WTC11 (cell line): ENCODE measurements around the gene HECTD3. TPM values are rescaled to one million over a fixed set of nuclear protein-coding genes. Genes with fewer than 3 reads are reported as not detected.

ENCODE experiments used
- ATAC-seq: fragments of 200-7000 bp; cut with Tn5 transposase; 2 replicates; pipeline ENCODE4 v1.10.0; 2021; ENCODE audit warnings: mild to moderate bottlenecking, moderate library complexity
- CTCF ChIA-PET: fragments of 300-600 bp; sonication (Branson Sonifier 250); formaldehyde crosslinking; loops from one replicate; lab custom pipeline; 2021; ENCODE audit warnings: antibody characterized with exemption; lab: Charles Lee
- POLR2A ChIA-PET: fragments of 350-600 bp; sonication (Branson Sonifier 250); formaldehyde crosslinking; loops from one replicate; lab custom pipeline; 2021; ENCODE audit warnings: antibody characterized with exemption; lab: Charles Lee
- DNase-seq: peaks from one replicate; pipeline ENCODE4 v3.0.0; 2021; ENCODE audit warnings: low spot score
- H3K27ac Mint-ChIP-seq: 2 replicates; pipeline ENCODE4 v1.8.0; 2021; ENCODE audit warnings: mixed read lengths
- H3K27me3 Mint-ChIP-seq: 2 replicates; pipeline ENCODE4 v1.8.0; 2021; ENCODE audit warnings: low read depth, mild to moderate bottlenecking, moderate library complexity, mixed read lengths
- H3K36me3 Mint-ChIP-seq: 2 replicates; pipeline ENCODE4 v1.8.0; 2021; ENCODE audit warnings: mixed read lengths
- H3K4me1 Mint-ChIP-seq: 2 replicates; pipeline ENCODE4 v1.8.0; 2022; ENCODE audit warnings: mixed read lengths
- H3K4me3 Mint-ChIP-seq: 2 replicates; pipeline ENCODE4 v1.8.0; 2021; ENCODE audit warnings: mild to moderate bottlenecking, moderate library complexity, mixed read lengths
- H3K9me3 Mint-ChIP-seq: 2 replicates; pipeline ENCODE4 v1.8.0; 2021; ENCODE audit warnings: mixed read lengths
- ARID4B ChIP-seq: sonication (generic); formaldehyde crosslinking; IDR thresholded peaks from 2 replicates; pipeline ENCODE4 v1.8.0; 2023; ENCODE audit warnings: missing genetic modification reagents, mild to moderate bottlenecking, borderline replicate concordance
- ATF1 ChIP-seq: sonication (generic); formaldehyde crosslinking; IDR thresholded peaks from 2 replicates; pipeline ENCODE4 v1.8.1; 2023; ENCODE audit warnings: mild to moderate bottlenecking, moderate library complexity, missing genetic modification reagents
- CBFB ChIP-seq: sonication (generic); formaldehyde crosslinking; IDR thresholded peaks from 2 replicates; pipeline ENCODE4 v1.8.1; 2022; ENCODE audit warnings: mild to moderate bottlenecking, low read depth, missing genetic modification reagents
- FOXP1 ChIP-seq: sonication (generic); formaldehyde crosslinking; IDR thresholded peaks from 2 replicates; pipeline ENCODE4 v1.8.0; 2022; ENCODE audit warnings: missing genetic modification reagents, mild to moderate bottlenecking, moderate library complexity, borderline replicate concordance
- IRF2 ChIP-seq: sonication (generic); formaldehyde crosslinking; IDR thresholded peaks from 2 replicates; pipeline ENCODE4 v1.8.0; 2022; ENCODE audit warnings: low read depth, missing genetic modification reagents, borderline replicate concordance
- JUN ChIP-seq: sonication (generic); formaldehyde crosslinking; IDR thresholded peaks from 2 replicates; pipeline ENCODE4 v1.8.0; 2023; ENCODE audit warnings: mild to moderate bottlenecking, missing genetic modification reagents
- MAX ChIP-seq: sonication (generic); formaldehyde crosslinking; IDR thresholded peaks from 2 replicates; pipeline ENCODE4 v1.8.0; 2022; ENCODE audit warnings: mild to moderate bottlenecking, missing genetic modification reagents
- NFE2L1 ChIP-seq: sonication (generic); formaldehyde crosslinking; IDR thresholded peaks from 2 replicates; pipeline ENCODE4 v1.8.1; 2023; ENCODE audit warnings: missing genetic modification reagents
- SMAD3 ChIP-seq: sonication (generic); formaldehyde crosslinking; IDR thresholded peaks from 2 replicates; pipeline ENCODE4 v1.8.0; 2022; ENCODE audit warnings: missing genetic modification reagents, mild to moderate bottlenecking, borderline replicate concordance
- SP1 ChIP-seq: sonication (generic); formaldehyde crosslinking; conservative IDR thresholded peaks from 2 replicates; pipeline ENCODE4 v1.8.1; 2022; ENCODE audit warnings: missing genetic modification reagents
- TCF7 ChIP-seq: sonication (generic); formaldehyde crosslinking; IDR thresholded peaks from 2 replicates; pipeline ENCODE4 v1.8.0; 2022; ENCODE audit warnings: mild to moderate bottlenecking, low read depth, missing genetic modification reagents, moderate library complexity
- TP53 ChIP-seq: sonication (generic); formaldehyde crosslinking; IDR thresholded peaks from 2 replicates; pipeline ENCODE4 v1.8.1; 2023; ENCODE audit warnings: mild to moderate bottlenecking, missing genetic modification reagents
- USF2 ChIP-seq: sonication (generic); formaldehyde crosslinking; IDR thresholded peaks from 2 replicates; pipeline ENCODE4 v1.8.1; 2023; ENCODE audit warnings: mild to moderate bottlenecking, missing genetic modification reagents, moderate library complexity
- ZNF138 ChIP-seq: sonication (generic); formaldehyde crosslinking; conservative IDR thresholded peaks from 2 replicates; pipeline ENCODE4 v1.8.1; 2022; ENCODE audit warnings: mild to moderate bottlenecking, moderate library complexity, missing genetic modification reagents
- ZNF317 ChIP-seq: sonication (generic); formaldehyde crosslinking; IDR thresholded peaks from 2 replicates; pipeline ENCODE4 v1.8.1; 2023; ENCODE audit warnings: low read depth, mild to moderate bottlenecking, moderate library complexity, missing genetic modification reagents, borderline replicate concordance
- ZNF416 ChIP-seq: fragments of 250-450 bp; sonication (Bioruptor Pico); IDR thresholded peaks from 2 replicates; pipeline ENCODE4 v1.9.0; 2021; ENCODE audit warnings: mild to moderate bottlenecking, inconsistent platforms
- ZSCAN18 ChIP-seq: fragments of 250-450 bp; sonication (Bioruptor Pico); IDR thresholded peaks from 2 replicates; pipeline ENCODE4 v2.1.2; 2022; ENCODE audit warnings: mild to moderate bottlenecking, moderate library complexity
- total RNA-seq: library from RNA; stranded (reverse); gene quantifications from 3 replicates; pipeline ENCODE4 v1.2.3, GENCODE V29; 2021
- TF ChIP-seq, protein P1 (sequence below): sonication (generic); formaldehyde crosslinking; conservative IDR thresholded peaks from 2 replicates; pipeline ENCODE4 v1.8.1; 2022; ENCODE audit warnings: mild to moderate bottlenecking, missing genetic modification reagents
- TF ChIP-seq, protein P2 (sequence below): sonication (generic); formaldehyde crosslinking; IDR thresholded peaks from 2 replicates; pipeline ENCODE4 v1.8.1; 2023; ENCODE audit warnings: mild to moderate bottlenecking, missing genetic modification reagents
- TF ChIP-seq, protein P3 (sequence below): fragments of 250-450 bp; sonication (Bioruptor Pico); IDR thresholded peaks from 2 replicates; pipeline ENCODE4 v1.9.0; 2021; ENCODE audit warnings: mild to moderate bottlenecking
- TF ChIP-seq, protein P4 (sequence below): sonication (generic); formaldehyde crosslinking; IDR thresholded peaks from 2 replicates; pipeline ENCODE4 v1.8.1; 2022; ENCODE audit warnings: mild to moderate bottlenecking, moderate library complexity, missing genetic modification reagents
- TF ChIP-seq, protein P5 (sequence below): sonication (generic); formaldehyde crosslinking; IDR thresholded peaks from 2 replicates; pipeline ENCODE4 v1.8.1; 2023; ENCODE audit warnings: mild to moderate bottlenecking, missing genetic modification reagents

Gene HECTD3
- total RNA-seq, 1 experiment from 2014 or later, result 39.5 TPM

- TF ChIP-seq JUN (no peak), IRF2 (CRISPR knock-in tag) (no peak), ZSCAN18 (CRISPR knock-in tag) (no peak), USF2 (CRISPR knock-in tag) (no peak), TCF7 (CRISPR knock-in tag) (no peak), ZNF416 (CRISPR knock-in tag) (no peak), ARID4B (CRISPR knock-in tag) (no peak)
- TF ChIP-seq, protein P1, sequence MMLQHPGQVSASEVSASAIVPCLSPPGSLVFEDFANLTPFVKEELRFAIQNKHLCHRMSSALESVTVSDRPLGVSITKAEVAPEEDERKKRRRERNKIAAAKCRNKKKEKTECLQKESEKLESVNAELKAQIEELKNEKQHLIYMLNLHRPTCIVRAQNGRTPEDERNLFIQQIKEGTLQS (CRISPR knock-in tag), result no peak
- TF ChIP-seq, all 79 proteins: peak for 0
- POLR2A ChIA-PET, result no interaction called here
- no peak for ATAC-seq
- no peak overlapping the region for H3K27ac Mint-ChIP-seq
- DNase-seq, result no peak
- H3K4me3 Mint-ChIP-seq, result no peak overlapping the region
- H3K36me3 Mint-ChIP-seq, result peaks cover 17% of the 10 kb centered on the region
- H3K4me1 Mint-ChIP-seq, result peaks cover 14% of the 10 kb centered on the region
- no peaks in the 10 kb centered on the region for H3K9me3 Mint-ChIP-seq
- CTCF ChIA-PET, result no interaction called here
- H3K27me3 Mint-ChIP-seq, result peaks cover 5% of the 10 kb centered on the region; the same call in 1 of the 2 replicates
Observed at GRCh38 chr1:45008076-45008475, 3.0 kb downstream of the HECTD3 start.

GRCh38 chr1:45007311-45007710 is 3.8 kb downstream of the HECTD3 start:
- Mint-ChIP-seq H3K4me3 (no peak overlapping the region), H3K9me3 (no peaks in the 10 kb centered on the region), H3K36me3 (peaks cover 24% of the 10 kb centered on the region), H3K4me1 (peaks cover 13% of the 10 kb centered on the region), H3K27me3 (peaks cover 5% of the 10 kb centered on the region; the same call in 1 of the 2 replicates), H3K27ac (no peak overlapping the region)
- ChIA-PET POLR2A (no interaction called here), CTCF (no interaction called here)
- DNase-seq (no peak), ATAC-seq (no peak)
- TF ChIP-seq FOXP1 (CRISPR knock-in tag) (no peak), ATF1 (CRISPR knock-in tag) (no peak), SMAD3 (CRISPR knock-in tag) (no peak), NFE2L1 (CRISPR knock-in tag) (no peak), ZNF138 (CRISPR knock-in tag) (no peak), SP1 (CRISPR knock-in tag) (no peak), CBFB (CRISPR knock-in tag) (no peak), ZNF317 (no peak), TP53 (no peak), MAX (CRISPR knock-in tag) (no peak)
- TF ChIP-seq, protein P2, sequence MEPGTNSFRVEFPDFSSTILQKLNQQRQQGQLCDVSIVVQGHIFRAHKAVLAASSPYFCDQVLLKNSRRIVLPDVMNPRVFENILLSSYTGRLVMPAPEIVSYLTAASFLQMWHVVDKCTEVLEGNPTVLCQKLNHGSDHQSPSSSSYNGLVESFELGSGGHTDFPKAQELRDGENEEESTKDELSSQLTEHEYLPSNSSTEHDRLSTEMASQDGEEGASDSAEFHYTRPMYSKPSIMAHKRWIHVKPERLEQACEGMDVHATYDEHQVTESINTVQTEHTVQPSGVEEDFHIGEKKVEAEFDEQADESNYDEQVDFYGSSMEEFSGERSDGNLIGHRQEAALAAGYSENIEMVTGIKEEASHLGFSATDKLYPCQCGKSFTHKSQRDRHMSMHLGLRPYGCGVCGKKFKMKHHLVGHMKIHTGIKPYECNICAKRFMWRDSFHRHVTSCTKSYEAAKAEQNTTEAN (CRISPR knock-in tag), result no peak
- TF ChIP-seq, protein P3, sequence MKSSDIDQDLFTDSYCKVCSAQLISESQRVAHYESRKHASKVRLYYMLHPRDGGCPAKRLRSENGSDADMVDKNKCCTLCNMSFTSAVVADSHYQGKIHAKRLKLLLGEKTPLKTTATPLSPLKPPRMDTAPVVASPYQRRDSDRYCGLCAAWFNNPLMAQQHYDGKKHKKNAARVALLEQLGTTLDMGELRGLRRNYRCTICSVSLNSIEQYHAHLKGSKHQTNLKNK (CRISPR knock-in tag), result no peak
- TF ChIP-seq, protein P4, sequence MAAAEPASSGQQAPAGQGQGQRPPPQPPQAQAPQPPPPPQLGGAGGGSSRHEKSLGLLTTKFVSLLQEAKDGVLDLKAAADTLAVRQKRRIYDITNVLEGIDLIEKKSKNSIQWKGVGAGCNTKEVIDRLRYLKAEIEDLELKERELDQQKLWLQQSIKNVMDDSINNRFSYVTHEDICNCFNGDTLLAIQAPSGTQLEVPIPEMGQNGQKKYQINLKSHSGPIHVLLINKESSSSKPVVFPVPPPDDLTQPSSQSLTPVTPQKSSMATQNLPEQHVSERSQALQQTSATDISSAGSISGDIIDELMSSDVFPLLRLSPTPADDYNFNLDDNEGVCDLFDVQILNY (CRISPR knock-in tag), result no peak
- TF ChIP-seq, protein P5, sequence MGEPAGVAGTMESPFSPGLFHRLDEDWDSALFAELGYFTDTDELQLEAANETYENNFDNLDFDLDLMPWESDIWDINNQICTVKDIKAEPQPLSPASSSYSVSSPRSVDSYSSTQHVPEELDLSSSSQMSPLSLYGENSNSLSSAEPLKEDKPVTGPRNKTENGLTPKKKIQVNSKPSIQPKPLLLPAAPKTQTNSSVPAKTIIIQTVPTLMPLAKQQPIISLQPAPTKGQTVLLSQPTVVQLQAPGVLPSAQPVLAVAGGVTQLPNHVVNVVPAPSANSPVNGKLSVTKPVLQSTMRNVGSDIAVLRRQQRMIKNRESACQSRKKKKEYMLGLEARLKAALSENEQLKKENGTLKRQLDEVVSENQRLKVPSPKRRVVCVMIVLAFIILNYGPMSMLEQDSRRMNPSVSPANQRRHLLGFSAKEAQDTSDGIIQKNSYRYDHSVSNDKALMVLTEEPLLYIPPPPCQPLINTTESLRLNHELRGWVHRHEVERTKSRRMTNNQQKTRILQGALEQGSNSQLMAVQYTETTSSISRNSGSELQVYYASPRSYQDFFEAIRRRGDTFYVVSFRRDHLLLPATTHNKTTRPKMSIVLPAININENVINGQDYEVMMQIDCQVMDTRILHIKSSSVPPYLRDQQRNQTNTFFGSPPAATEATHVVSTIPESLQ (CRISPR knock-in tag), result no peak
